Mesendoderm (in vitro differentiated cells): ENCODE results near the gene ARG1.

Experiments used
- DNase-seq: peaks from one replicate; pipeline ENCODE4 v3.0.0; 2013
- H2AK5ac ChIP-seq: 2 replicates; pipeline ENCODE4 v1.6.1; 2013; ENCODE audit warnings: low read length, inconsistent platforms
- H2BK120ac ChIP-seq: 2 replicates; pipeline ENCODE4 v1.6.1; 2013; ENCODE audit warnings: low read depth, mild to moderate bottlenecking, low read length, moderate library complexity, mixed read lengths
- H2BK15ac ChIP-seq: replicated peaks from 2 replicates; pipeline ENCODE4 v1.6.1; 2013; ENCODE audit warnings: low read depth, mild to moderate bottlenecking, moderate library complexity
- H2BK5ac ChIP-seq: 2 replicates; pipeline ENCODE4 v1.6.1; 2013; ENCODE audit warnings: low read length, inconsistent platforms
- H3K18ac ChIP-seq: 2 replicates; pipeline ENCODE4 v1.6.1; 2013; ENCODE audit warnings: mild to moderate bottlenecking, low read length, mixed read lengths
- H3K23ac ChIP-seq: one replicate; pipeline ENCODE4 v1.6.1; 2013; ENCODE audit warnings: low read length
- H3K27ac ChIP-seq: 2 replicates; pipeline ENCODE4 v1.5.1; 2013; ENCODE audit warnings: low read depth, mild to moderate bottlenecking, inconsistent platforms, low read length, moderate library complexity
- H3K27me3 ChIP-seq: 2 replicates; pipeline ENCODE4 v1.6.1; 2013; ENCODE audit warnings: low read length, control low read depth, mild to moderate bottlenecking, inconsistent platforms; ENCODE audit not compliant: insufficient read depth, poor library complexity
- H3K36me3 ChIP-seq: 2 replicates; pipeline ENCODE4 v1.6.1; 2013; ENCODE audit warnings: low read length, inconsistent platforms; ENCODE audit not compliant: control insufficient read depth, insufficient read depth
- H3K4ac ChIP-seq: one replicate; pipeline ENCODE4 v1.6.1; 2013; ENCODE audit warnings: low read depth, mild to moderate bottlenecking, low read length, moderate library complexity
- H3K4me1 ChIP-seq: 2 replicates; pipeline ENCODE4 v1.6.1; 2013; ENCODE audit warnings: low read depth, low read length, inconsistent platforms; ENCODE audit not compliant: control insufficient read depth
- H3K4me2 ChIP-seq: 2 replicates; pipeline ENCODE4 v1.6.1; 2013; ENCODE audit warnings: low read length
- H3K4me3 ChIP-seq: 2 replicates; pipeline ENCODE4 v1.5.1; 2013; ENCODE audit warnings: mild to moderate bottlenecking, low read length
- H3K56ac ChIP-seq: one replicate; pipeline ENCODE4 v1.6.1; 2013; ENCODE audit warnings: low read length
- H3K79me1 ChIP-seq: 2 replicates; pipeline ENCODE4 v1.6.1; 2013; ENCODE audit warnings: low read length, inconsistent platforms
- H3K79me2 ChIP-seq: 2 replicates; pipeline ENCODE4 v1.6.1; 2013; ENCODE audit warnings: mild to moderate bottlenecking, low read length; ENCODE audit not compliant: control insufficient read depth, insufficient read depth
- H3K9ac ChIP-seq: 2 replicates; pipeline ENCODE4 v1.6.1; 2013; ENCODE audit warnings: low read length, inconsistent platforms
- H4K5ac ChIP-seq: one replicate; pipeline ENCODE4 v1.6.1; 2013; ENCODE audit warnings: low read length
- H4K8ac ChIP-seq: one replicate; pipeline ENCODE4 v1.6.1; 2013; ENCODE audit warnings: low read depth, mild to moderate bottlenecking, control low read depth, low read length, moderate library complexity
- WGBS: extraction: QIAGEN DNeasy Blood & Tissue Kit; methylation state at CpG from one replicate; pipeline ENCODE4 v1.1.7; 2013; ENCODE audit warnings: low lambda C conversion rate, missing lambda C conversion rate; ENCODE audit not compliant: insufficient coverage; ENCODE audit errors: extremely low coverage; 5-methylcytosine and 5-hydroxymethylcytosine counted together

Gene ARG1

DNA sequence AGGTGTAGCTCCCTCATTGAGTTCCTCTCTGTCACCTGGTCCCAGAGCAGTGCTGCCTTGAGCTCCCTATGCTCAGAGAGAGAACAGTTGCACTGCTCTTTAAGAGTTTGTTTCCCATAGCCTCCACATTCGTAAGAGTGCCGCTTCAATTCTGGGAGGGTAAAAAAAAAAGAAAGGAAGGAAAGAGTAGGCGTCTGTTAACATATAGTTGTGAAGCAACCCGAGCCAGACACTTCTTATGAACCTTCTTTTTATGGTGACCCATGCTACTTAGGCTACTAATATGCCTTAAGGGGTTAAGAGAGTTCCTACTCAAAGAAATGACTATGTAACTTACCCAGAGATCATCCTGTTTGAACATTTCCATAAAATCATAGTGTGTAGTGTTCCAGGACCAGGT lies 4.3 kb upstream of the ARG1 start:
- no peaks in the 10 kb centered on the region for H3K79me1 ChIP-seq
- WGBS, result no CpG with 5 or more reads among the region's 4 CpGs
- no peak overlapping the region for H2BK5ac ChIP-seq
- H4K5ac ChIP-seq, result no peak overlapping the region
- H3K4ac ChIP-seq, result no peak overlapping the region
- H3K18ac ChIP-seq, result no peak overlapping the region
- H3K56ac ChIP-seq, result no peak overlapping the region
- H3K4me2 ChIP-seq, result no peak overlapping the region
- no peak overlapping the region for H2BK15ac ChIP-seq
- H3K23ac ChIP-seq, result no peak overlapping the region
- H3K36me3 ChIP-seq, result no peaks in the 10 kb centered on the region
- no peak overlapping the region for H2BK120ac ChIP-seq
- no peak overlapping the region for H3K9ac ChIP-seq
- no peak for DNase-seq
- H3K4me1 ChIP-seq, result no peaks in the 10 kb centered on the region
- H3K27me3 ChIP-seq, result no peaks in the 10 kb centered on the region
- H3K4me3 ChIP-seq, result no peak overlapping the region
- H2AK5ac ChIP-seq, result no peak overlapping the region
- no peak overlapping the region for H3K27ac ChIP-seq
- no peaks in the 10 kb centered on the region for H3K79me2 ChIP-seq
- H4K8ac ChIP-seq, result no peak overlapping the region

DNA sequence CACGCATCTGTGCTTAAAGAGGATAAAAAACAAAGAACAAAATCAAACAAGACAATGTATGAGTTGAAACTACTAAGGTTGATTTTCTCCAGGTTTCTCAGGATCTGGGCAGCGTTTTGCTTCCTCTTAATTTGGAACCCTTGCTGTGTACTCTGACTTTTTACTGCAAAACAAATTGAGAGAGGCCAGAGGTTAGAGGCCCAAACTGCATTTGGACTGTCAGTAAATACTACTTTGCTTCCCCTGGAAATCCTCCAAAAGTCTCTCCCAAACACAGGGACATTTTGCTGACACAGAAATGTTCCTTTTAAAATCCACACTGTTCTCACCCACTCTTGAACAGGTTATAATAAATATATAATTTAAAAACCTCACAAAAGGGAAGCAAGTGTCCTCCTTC lies 1.1 kb downstream of the ARG1 start:
- no peak overlapping the region for H3K4ac ChIP-seq
- no peak overlapping the region for H3K4me3 ChIP-seq
- H3K18ac ChIP-seq, result no peak overlapping the region
- H2AK5ac ChIP-seq, result no peak overlapping the region
- no peak for DNase-seq
- H2BK15ac ChIP-seq, result no peak overlapping the region
- H3K79me2 ChIP-seq, result no peaks in the 10 kb centered on the region
- H3K27me3 ChIP-seq, result no peaks in the 10 kb centered on the region
- H2BK5ac ChIP-seq, result no peak overlapping the region
- no peak overlapping the region for H2BK120ac ChIP-seq
- H4K8ac ChIP-seq, result peak overlapping the region; percentile 76
- no peak overlapping the region for H3K56ac ChIP-seq
- no peak overlapping the region for H3K4me2 ChIP-seq
- no peaks in the 10 kb centered on the region for H3K4me1 ChIP-seq
- H3K23ac ChIP-seq, result no peak overlapping the region
- no peaks in the 10 kb centered on the region for H3K36me3 ChIP-seq
- H3K79me1 ChIP-seq, result no peaks in the 10 kb centered on the region
- no peak overlapping the region for H3K9ac ChIP-seq
- WGBS, result no CpG with 5 or more reads among the region's 2 CpGs
- H3K27ac ChIP-seq, result no peak overlapping the region
- no peak overlapping the region for H4K5ac ChIP-seq

DNA sequence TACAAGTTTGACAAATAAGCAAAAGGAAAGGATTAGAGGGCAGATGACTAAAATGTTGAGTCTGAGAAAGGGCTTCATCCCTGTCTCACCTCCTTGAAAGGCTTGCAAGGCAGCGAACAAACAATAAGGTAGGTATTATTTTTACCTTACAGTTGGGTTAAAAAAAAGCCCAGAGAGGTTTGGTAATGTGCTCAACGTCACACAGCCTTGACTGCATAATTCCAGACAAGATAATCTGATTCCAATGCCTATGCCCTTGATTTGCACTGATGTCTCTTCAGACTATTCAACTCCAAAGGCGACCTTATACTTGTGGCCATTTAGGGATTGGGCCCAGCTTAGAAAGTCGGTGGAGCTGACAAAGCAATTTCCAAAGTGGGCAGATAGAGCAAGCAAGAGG lies 1.7 kb downstream of the ARG1 start:
- Histone ChIP-seq H3K18ac (no peak overlapping the region), H3K27me3 (no peaks in the 10 kb centered on the region), H3K36me3 (no peaks in the 10 kb centered on the region), H2BK120ac (no peak overlapping the region), H3K79me2 (no peaks in the 10 kb centered on the region), H3K4me2 (no peak overlapping the region), H4K8ac (no peak overlapping the region), H3K4ac (no peak overlapping the region), H3K56ac (no peak overlapping the region), H2AK5ac (no peak overlapping the region), H3K79me1 (no peaks in the 10 kb centered on the region), H3K4me1 (no peaks in the 10 kb centered on the region), H3K9ac (no peak overlapping the region), H3K23ac (no peak overlapping the region), H2BK15ac (no peak overlapping the region), H4K5ac (no peak overlapping the region), H2BK5ac (no peak overlapping the region), H3K27ac (no peak overlapping the region), H3K4me3 (no peak overlapping the region)
- no peak for DNase-seq
- WGBS, result no CpG with 5 or more reads among the region's 4 CpGs

DNA sequence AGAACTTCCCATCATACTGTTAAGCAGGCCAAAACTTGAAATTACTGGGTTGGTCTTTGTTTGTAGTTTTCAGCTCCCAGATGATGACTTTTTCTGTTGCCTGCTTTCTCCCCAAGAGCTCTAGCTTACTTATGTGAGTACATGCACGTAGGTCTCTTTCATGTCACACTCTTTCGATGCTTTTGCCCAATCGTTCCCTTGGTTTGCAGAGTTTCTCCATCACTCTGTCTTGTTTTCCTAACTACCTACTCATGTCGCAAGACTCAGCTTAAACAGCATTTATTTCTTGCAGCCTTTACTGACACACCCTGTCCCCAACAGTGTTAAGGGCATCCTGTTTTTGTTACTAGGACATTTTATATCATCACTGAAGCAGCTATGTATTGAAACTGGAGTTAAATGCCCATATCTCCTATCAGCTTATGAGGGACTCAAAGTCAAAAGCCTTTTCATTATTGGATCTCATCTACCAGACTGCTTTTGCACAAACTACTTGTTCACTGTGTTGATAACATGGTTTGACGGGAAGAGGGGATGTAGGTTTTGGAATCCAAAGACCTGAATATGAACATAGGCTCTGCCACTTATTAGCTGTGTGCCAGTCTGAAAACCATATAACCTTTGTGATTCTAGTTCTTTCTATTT lies 2.9 kb downstream of the ARG1 start:
- DNase-seq, result no peak
- H4K8ac ChIP-seq, result no peak overlapping the region
- H3K27ac ChIP-seq, result no peak overlapping the region
- no peaks in the 10 kb centered on the region for H3K4me1 ChIP-seq
- H3K4me2 ChIP-seq, result no peak overlapping the region
- no peak overlapping the region for H2BK5ac ChIP-seq
- no peak overlapping the region for H2AK5ac ChIP-seq
- H3K36me3 ChIP-seq, result no peaks in the 10 kb centered on the region
- no peak overlapping the region for H3K56ac ChIP-seq
- H3K9ac ChIP-seq, result no peak overlapping the region
- no peak overlapping the region for H3K4ac ChIP-seq
- no peak overlapping the region for H2BK120ac ChIP-seq
- H3K79me1 ChIP-seq, result no peaks in the 10 kb centered on the region
- H2BK15ac ChIP-seq, result no peak overlapping the region
- no CpG with 5 or more reads among the region's 5 CpGs for WGBS
- no peaks in the 10 kb centered on the region for H3K27me3 ChIP-seq
- no peak overlapping the region for H3K18ac ChIP-seq
- no peak overlapping the region for H4K5ac ChIP-seq
- no peak overlapping the region for H3K23ac ChIP-seq
- H3K4me3 ChIP-seq, result no peak overlapping the region
- H3K79me2 ChIP-seq, result no peaks in the 10 kb centered on the region

DNA sequence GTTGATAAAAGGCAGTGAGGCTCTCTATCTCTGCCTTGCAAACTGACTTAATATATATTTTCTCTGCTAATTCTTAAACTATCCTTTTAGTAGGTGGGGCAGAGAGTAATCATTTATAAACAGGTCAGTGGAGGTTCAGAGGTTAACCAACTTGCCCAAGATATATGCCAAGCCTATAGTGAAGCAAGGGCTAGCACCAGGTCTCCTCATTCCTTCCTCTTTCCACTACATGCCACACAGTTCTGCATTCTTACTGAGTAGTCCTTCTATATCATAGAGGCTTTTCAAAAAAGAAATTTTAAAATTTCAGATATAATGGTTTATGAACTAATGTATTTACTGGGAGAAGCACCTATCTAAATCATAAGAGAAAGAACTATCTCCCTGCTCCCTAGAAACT lies 8.5 kb downstream of the ARG1 start:
- H2BK120ac ChIP-seq, result no peak overlapping the region
- no peak overlapping the region for H2BK15ac ChIP-seq
- no peak overlapping the region for H2AK5ac ChIP-seq
- no peaks in the 10 kb centered on the region for H3K79me1 ChIP-seq
- H3K23ac ChIP-seq, result no peak overlapping the region
- no peak overlapping the region for H3K27ac ChIP-seq
- no peak overlapping the region for H3K4ac ChIP-seq
- no peaks in the 10 kb centered on the region for H3K36me3 ChIP-seq
- H3K79me2 ChIP-seq, result no peaks in the 10 kb centered on the region
- H3K4me3 ChIP-seq, result no peak overlapping the region
- no peak overlapping the region for H3K18ac ChIP-seq
- H2BK5ac ChIP-seq, result no peak overlapping the region
- H3K4me1 ChIP-seq, result no peaks in the 10 kb centered on the region
- H3K4me2 ChIP-seq, result no peak overlapping the region
- H4K5ac ChIP-seq, result no peak overlapping the region
- H3K56ac ChIP-seq, result no peak overlapping the region
- no peak overlapping the region for H4K8ac ChIP-seq
- no peak for DNase-seq
- H3K27me3 ChIP-seq, result no peaks in the 10 kb centered on the region
- H3K9ac ChIP-seq, result no peak overlapping the region

DNA sequence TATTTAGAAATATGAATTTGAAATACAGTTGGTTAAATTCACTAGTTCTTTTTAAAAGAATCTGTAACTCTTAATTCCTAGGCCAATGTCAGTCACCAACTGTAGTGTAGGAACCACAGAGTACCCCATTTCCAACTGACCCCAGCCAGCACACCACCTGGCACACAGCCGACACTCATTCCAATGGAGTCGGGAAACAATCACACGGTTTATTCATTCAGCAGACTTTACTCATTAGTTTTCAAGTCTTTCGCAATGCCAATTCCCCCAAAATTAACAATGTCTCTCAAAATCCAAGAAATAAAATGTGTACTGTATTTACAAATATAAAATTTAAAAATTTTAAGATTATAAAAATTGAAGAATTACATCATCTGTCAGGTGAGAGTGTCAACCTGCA lies 13.5 kb downstream of the ARG1 start:
- WGBS, result no CpG with 5 or more reads among the region's 4 CpGs
- no peak overlapping the region for H3K9ac ChIP-seq
- no peak overlapping the region for H2AK5ac ChIP-seq
- H3K36me3 ChIP-seq, result peaks cover 3% of the 10 kb centered on the region
- H3K79me1 ChIP-seq, result no peaks in the 10 kb centered on the region
- no peaks in the 10 kb centered on the region for H3K4me1 ChIP-seq
- H2BK5ac ChIP-seq, result no peak overlapping the region
- no peak for DNase-seq
- no peaks in the 10 kb centered on the region for H3K27me3 ChIP-seq
- no peak overlapping the region for H3K27ac ChIP-seq
- no peak overlapping the region for H4K5ac ChIP-seq
- H2BK120ac ChIP-seq, result no peak overlapping the region
- no peak overlapping the region for H3K4me3 ChIP-seq
- no peak overlapping the region for H3K23ac ChIP-seq
- H2BK15ac ChIP-seq, result no peak overlapping the region
- H4K8ac ChIP-seq, result no peak overlapping the region
- H3K56ac ChIP-seq, result no peak overlapping the region
- H3K4me2 ChIP-seq, result no peak overlapping the region
- no peaks in the 10 kb centered on the region for H3K79me2 ChIP-seq
- H3K18ac ChIP-seq, result no peak overlapping the region
- H3K4ac ChIP-seq, result no peak overlapping the region
